A549 (cell line): ENCODE results near the gene NR2F1. TPM values are rescaled to one million over a fixed set of nuclear protein-coding genes. Genes with fewer than 3 reads are reported as not detected.

ENCODE experiments used
- ATAC-seq, 2 experiments: fragments of 200-7000 bp in 1 of 2; fragments of >200 bp in 1 of 2; cut with Nextera tagmentation in 1 of 2; cut with Tn5 transposase in 1 of 2; 3 replicates each; pipeline versions ENCODE4 v1.8.0 to v1.9.1; 2018 to 2020; ENCODE audit warnings: mild to moderate bottlenecking in 1 of 2, moderate library complexity in 1 of 2
- CTCF ChIA-PET: fragments of 300-600 bp; sonication (Branson Sonifier 250); formaldehyde crosslinking; extraction: SDS; loops from one replicate; lab custom pipeline; 2021; ENCODE audit warnings: antibody characterized with exemption, inconsistent platforms; lab: Yijun Ruan, JAX
- POLR2A ChIA-PET: fragments of 350-600 bp; formaldehyde crosslinking; extraction: SDS; loops from one replicate; lab custom pipeline; 2021; ENCODE audit warnings: antibody characterized with exemption, inconsistent platforms; lab: Yijun Ruan, JAX
- DNase-seq, 2 experiments: peaks; one replicate each; pipeline versions ENCODE4 v3.0.0 to v3.0.0-alpha.2; 2011 to 2016; ENCODE audit warnings: low read depth in 1 of 2, low spot score in 1 of 2
- FAIRE-seq: peaks from 2 replicates; lab custom pipeline; 2011; peaks lifted over from hg19 to GRCh38; lab: Jason Lieb, UNC
- H3K27ac ChIP-seq, 2 experiments: fragments of >200 bp; sonication (Bioruptor Twin); formaldehyde crosslinking; 3 replicates each; pipeline ENCODE4 v1.5.1; 2016 to 2017
- H3K4me1 ChIP-seq: fragments of >200 bp; sonication (Bioruptor Twin); formaldehyde crosslinking; 3 replicates; pipeline ENCODE4 v1.6.1; 2016
- H3K4me2 ChIP-seq: fragments of >200 bp; sonication (Bioruptor Twin); formaldehyde crosslinking; 3 replicates; pipeline ENCODE4 v1.6.1; 2016
- H3K4me3 ChIP-seq: fragments of >200 bp; sonication (Bioruptor Twin); formaldehyde crosslinking; 3 replicates; pipeline ENCODE4 v1.5.1; 2016
- H3K9me3 ChIP-seq: fragments of >200 bp; sonication (Bioruptor Twin); formaldehyde crosslinking; 3 replicates; pipeline ENCODE4 v1.6.1; 2016
- ATOH8 ChIP-seq: fragments of 250-450 bp; sonication (Bioruptor Pico); IDR thresholded peaks from 2 replicates; pipeline ENCODE4 v1.5.0; 2020; ENCODE audit warnings: low read depth, mild to moderate bottlenecking, moderate library complexity
- EHMT2 ChIP-seq: fragments of 200-600 bp; sonication (generic); IDR thresholded peaks from 2 replicates; pipeline ENCODE4 v1.6.1; 2016; ENCODE audit warnings: antibody characterized with exemption, low read depth, mild to moderate bottlenecking, moderate library complexity
- EP300 ChIP-seq, 2 experiments: fragments of >200 bp; sonication (Bioruptor Twin); formaldehyde crosslinking; IDR thresholded peaks; 2 replicates in 1 of 2; 3 replicates in 1 of 2; pipeline ENCODE4 v1.6.1; 2016 to 2017
- GATA3 ChIP-seq: IDR thresholded peaks from 2 replicates; pipeline ENCODE4 v1.6.1; 2012; ENCODE audit warnings: borderline replicate concordance
- HES2 ChIP-seq: fragments of >200 bp; sonication (Bioruptor Twin); formaldehyde crosslinking; IDR thresholded peaks from 2 replicates; pipeline ENCODE4 v1.6.1; 2016
- HEYL ChIP-seq: fragments of 250-450 bp; sonication (Bioruptor Pico); IDR thresholded peaks from 2 replicates; pipeline ENCODE4 v1.8.0; 2021; ENCODE audit warnings: mild to moderate bottlenecking, moderate library complexity
- HMGXB4 ChIP-seq: fragments of 250-450 bp; sonication (Bioruptor Pico); IDR thresholded peaks from 2 replicates; pipeline ENCODE4 v1.5.0; 2021; ENCODE audit warnings: mild to moderate bottlenecking, moderate library complexity, borderline replicate concordance
- HOXA7 ChIP-seq: fragments of 250-450 bp; sonication (Bioruptor Pico); IDR thresholded peaks from 2 replicates; pipeline ENCODE4 v1.5.0; 2020; ENCODE audit warnings: mild to moderate bottlenecking, moderate library complexity
- HOXB13 ChIP-seq: fragments of 250-450 bp; sonication (Bioruptor Pico); IDR thresholded peaks from 2 replicates; pipeline ENCODE4 v1.5.0; 2020; ENCODE audit warnings: low read depth, mild to moderate bottlenecking, moderate library complexity
- JUN ChIP-seq, 2 experiments: fragments of >200 bp; sonication (Bioruptor Twin); formaldehyde crosslinking; IDR thresholded peaks; 2 replicates in 1 of 2; 3 replicates in 1 of 2; pipeline ENCODE4 v1.6.1; 2016 to 2017
- JUNB ChIP-seq: fragments of >200 bp; sonication (Bioruptor Twin); formaldehyde crosslinking; IDR thresholded peaks from 2 replicates; pipeline ENCODE4 v1.6.1; 2016
- MAX ChIP-seq: IDR thresholded peaks from 2 replicates; pipeline ENCODE4 v1.6.1; 2012
- MAZ ChIP-seq: fragments of 150-350 bp; IDR thresholded peaks from 2 replicates; pipeline ENCODE4 v1.6.1; 2014; ENCODE audit warnings: antibody characterized with exemption, low read depth, low read length, borderline replicate concordance
- MYC ChIP-seq: IDR thresholded peaks from 2 replicates; pipeline ENCODE4 v1.6.1; 2012; ENCODE audit warnings: mild to moderate bottlenecking, inconsistent platforms, low read length, improper control_type of control experiment, borderline replicate concordance
- POLR2AphosphoS2 ChIP-seq: conservative IDR thresholded peaks from 2 replicates; pipeline ENCODE4 v1.6.1; 2012; ENCODE audit warnings: low read length, improper control_type of control experiment, inconsistent platforms
- RCOR1 ChIP-seq: fragments of 150-350 bp; IDR thresholded peaks from 2 replicates; pipeline ENCODE4 v1.6.1; 2014; ENCODE audit warnings: antibody characterized with exemption, low read length, low read depth
- REST ChIP-seq: fragments of 200-600 bp; sonication (generic); IDR thresholded peaks from 2 replicates; pipeline ENCODE4 v1.6.1; 2016; ENCODE audit warnings: antibody characterized with exemption, mild to moderate bottlenecking, moderate library complexity
- RNF2 ChIP-seq: fragments of 200-600 bp; sonication (generic); IDR thresholded peaks from 2 replicates; pipeline ENCODE4 v1.6.1; 2016; ENCODE audit warnings: low read depth, mild to moderate bottlenecking, antibody characterized with exemption, moderate library complexity, borderline replicate concordance
- ZFP36 ChIP-seq: fragments of 450-650 bp; IDR thresholded peaks from 2 replicates; pipeline ENCODE4 v1.6.1; 2014; ENCODE audit warnings: borderline replicate concordance; ENCODE audit not compliant: partially characterized antibody
- ZSCAN20 ChIP-seq: fragments of 250-450 bp; sonication (Bioruptor Pico); IDR thresholded peaks from 2 replicates; pipeline ENCODE4 v1.8.0; 2022; ENCODE audit warnings: mild to moderate bottlenecking, moderate library complexity
- WGBS: methylation state at CpG from one replicate; pipeline ENCODE4 v1.1.6; 2017; ENCODE audit errors: missing lambda C conversion rate; 5-methylcytosine and 5-hydroxymethylcytosine counted together
- polyA plus RNA-seq, 4 experiments: library from polyadenylated mRNA; depleted of rRNA in 3 of 4; stranded (reverse); fragments of >200 nt; fragmentation: RNase III in 1 of 4; extraction: RNeasy Plus Mini Kit Qiagen cat#74134 plus additional on column Dnase treatment in 1 of 4; gene quantifications; 2 replicates in 3 of 4; 3 replicates in 1 of 4; pipeline ENCODE4 v1.2.3, GENCODE V29; 2011 to 2017

The NR2F1 gene
- polyA plus RNA-seq, 2 of the 4 experiments (the other 2 are of a cell fraction), result 5.0 to 5.2 TPM

GRCh38 chr5:93637697-93638096 lies 54.7 kb downstream of the NR2F1 start:
- Histone ChIP-seq H3K4me3 (no peak overlapping the region), H3K9me3 (no peaks in the 10 kb centered on the region), H3K4me1 (no peaks in the 10 kb centered on the region), H3K4me2 (no peak overlapping the region), H3K27ac (no peak overlapping the region)
- 72% methylated on average over 2 of the region's 2 CpGs for WGBS
- POLR2A ChIA-PET, result no interaction called here
- ATAC-seq (no peak), FAIRE-seq (no peak), DNase-seq (no peak)
- no peak for TF ChIP-seq RCOR1
- CTCF ChIA-PET, result interaction anchor here (1.3 kb wide), 1 partner anchor 164 kb away, joined by 3 read pairs; no protein-coding TSS in a partner anchor

GRCh38 chr5:93642526-93642925 lies 59.5 kb downstream of the NR2F1 start:
- no peak overlapping the region for H3K27ac ChIP-seq
- no peak overlapping the region for H3K4me3 ChIP-seq
- ChIA-PET CTCF (interaction anchor here (1.5 kb wide), 1 partner anchor 13 kb away, joined by 7 read pairs; no protein-coding TSS in a partner anchor), POLR2A (no interaction called here)
- H3K9me3 ChIP-seq, result no peaks in the 10 kb centered on the region
- H3K4me2 ChIP-seq, result no peak overlapping the region
- DNase-seq (no peak), FAIRE-seq (no peak), ATAC-seq (no peak)
- H3K4me1 ChIP-seq, result no peaks in the 10 kb centered on the region
- TF ChIP-seq EHMT2, result no peak
- TF ChIP-seq MAZ, result no peak
- TF ChIP-seq HES2, result no peak
- TF ChIP-seq MAX, result no peak
- TF ChIP-seq HOXB13 (CRISPR knock-in tag), result no peak
- no peak for TF ChIP-seq JUNB
- no peak for TF ChIP-seq HEYL (CRISPR knock-in tag)
- TF ChIP-seq MYC, result no peak
- no peak for TF ChIP-seq HMGXB4 (CRISPR knock-in tag)
- TF ChIP-seq EP300 (IDR thresholded peaks at IDR 0.05), result no peak
- TF ChIP-seq GATA3, result no peak
- TF ChIP-seq ZSCAN20 (CRISPR knock-in tag), result no peak
- TF ChIP-seq POLR2AphosphoS2, result no peak
- no peak for TF ChIP-seq JUN (IDR thresholded peaks at IDR 0.05)
- TF ChIP-seq RCOR1, result no peak
- TF ChIP-seq HOXA7 (CRISPR knock-in tag), result no peak
- TF ChIP-seq ATOH8 (CRISPR knock-in tag), result no peak
- TF ChIP-seq RNF2, result no peak
- no peak for TF ChIP-seq REST
- TF ChIP-seq ZFP36, result no peak
- 89% methylated on average over 3 of the region's 3 CpGs for WGBS

Other genes starting within 250 kb of the NR2F1 start
- gene NR2F1-AS1, start 2.0 kb upstream of the NR2F1 start, polyA plus RNA-seq (2011; rRNA removed), result 8.3 and 8.8 TPM in 2 replicates
- gene NR2F1-AS1, start 2.0 kb upstream of the NR2F1 start, polyA plus RNA-seq (2017; fragmentation: RNase III; extraction: RNeasy Plus Mini Kit Qiagen cat#74134 plus additional on column Dnase treatment), result 3.5 to 5.5 TPM (median 5.4 TPM) in 3 replicates
- gene POU5F2, start 158.4 kb downstream of the NR2F1 start, polyA plus RNA-seq (2011; rRNA removed), result 0.10 and 0.11 TPM in 2 replicates
- gene POU5F2, start 158.4 kb downstream of the NR2F1 start, polyA plus RNA-seq (2017; fragmentation: RNase III; extraction: RNeasy Plus Mini Kit Qiagen cat#74134 plus additional on column Dnase treatment), result not detected in 3 replicates